Measurements from ENCODE around the gene WDR53. TPM values are rescaled to one million over a fixed set of nuclear protein-coding genes. Genes with fewer than 3 reads are reported as not detected.

The WDR53 gene
- total RNA-seq, 1 experiment from 2014 or later, result 14.8 TPM

GRCh38 chr3:196525141-196525540 is 43.2 kb downstream of the WDR53 start:
- Histone ChIP-seq H3K4me3 (replicated peaks in 1 of 2; ENCODE audit: low read depth in 1 of 2, low read length in 2 of 2) (no peak overlapping the region), H2AFZ (ENCODE audit: low read depth, low read length, poor library complexity, severe bottlenecking) (no peak overlapping the region), H3K27ac (ENCODE audit: low read depth, low read length) (no peak overlapping the region), H3K9me2 (ENCODE audit: insufficient read depth) (no peaks in the 10 kb centered on the region), H3K9ac (ENCODE audit: low read length) (no peak overlapping the region), H3K9me3 (ENCODE audit: control insufficient read depth in 1 of 2, insufficient read depth in 1 of 2, low read depth in 1 of 2, low read length in 2 of 2) (no peaks in the 10 kb centered on the region), H3K36me3 (ENCODE audit: control insufficient read depth in 1 of 2, insufficient read depth in 2 of 2, low read length in 2 of 2) (no peaks in the 10 kb centered on the region), H3K4me2 (ENCODE audit: low read length) (no peak overlapping the region), H3K27me3 (ENCODE audit: insufficient read depth, low read length) (no peaks in the 10 kb centered on the region), H3K79me2 (ENCODE audit: insufficient read depth, low read length) (no peaks in the 10 kb centered on the region), H4K20me1 (ENCODE audit: insufficient read depth) (no peaks in the 10 kb centered on the region), H3K4me1 (ENCODE audit: control insufficient read depth in 1 of 2, insufficient read depth in 2 of 2, low read length in 2 of 2) (peaks cover 0 to 21% of the 10 kb centered on the region in 2 experiments; a peak in 2 of 4 replicates)
- ChIA-PET CTCF (interaction anchor here (1.6 kb wide), 1 partner anchor 160 kb away, joined by 8 read pairs; no protein-coding TSS in a partner anchor), RAD21 (ENCODE audit: low non-redundant PET in 1 of 2, low total read pairs in 2 of 2, uncharacterized antibody in 2 of 2, unreplicated experiment in 2 of 2) (no interaction called here), POLR2A (no interaction called here)
- TF ChIP-seq, protein P1, sequence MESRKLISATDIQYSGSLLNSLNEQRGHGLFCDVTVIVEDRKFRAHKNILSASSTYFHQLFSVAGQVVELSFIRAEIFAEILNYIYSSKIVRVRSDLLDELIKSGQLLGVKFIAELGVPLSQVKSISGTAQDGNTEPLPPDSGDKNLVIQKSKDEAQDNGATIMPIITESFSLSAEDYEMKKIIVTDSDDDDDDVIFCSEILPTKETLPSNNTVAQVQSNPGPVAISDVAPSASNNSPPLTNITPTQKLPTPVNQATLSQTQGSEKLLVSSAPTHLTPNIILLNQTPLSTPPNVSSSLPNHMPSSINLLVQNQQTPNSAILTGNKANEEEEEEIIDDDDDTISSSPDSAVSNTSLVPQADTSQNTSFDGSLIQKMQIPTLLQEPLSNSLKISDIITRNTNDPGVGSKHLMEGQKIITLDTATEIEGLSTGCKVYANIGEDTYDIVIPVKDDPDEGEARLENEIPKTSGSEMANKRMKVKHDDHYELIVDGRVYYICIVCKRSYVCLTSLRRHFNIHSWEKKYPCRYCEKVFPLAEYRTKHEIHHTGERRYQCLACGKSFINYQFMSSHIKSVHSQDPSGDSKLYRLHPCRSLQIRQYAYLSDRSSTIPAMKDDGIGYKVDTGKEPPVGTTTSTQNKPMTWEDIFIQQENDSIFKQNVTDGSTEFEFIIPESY (IDR thresholded peaks at IDR 0.05; ENCODE audit: extremely low read depth, insufficient replicate concordance, low read length), result no peak
- TF ChIP-seq ATF3 (IDR thresholded peaks at IDR 0.05) (no peak), YY1 (IDR thresholded peaks at IDR 0.05; ENCODE audit: extremely low read depth, insufficient replicate concordance, low read depth, low read length) (no peak), CBX3 (IDR thresholded peaks at IDR 0.05; ENCODE audit: low read depth) (no peak), EZH2 (IDR thresholded peaks at IDR 0.05) (no peak), ELF1 (IDR thresholded peaks at IDR 0.05; ENCODE audit: borderline replicate concordance, low read depth) (no peak), EZH2phosphoT487 (IDR thresholded peaks at IDR 0.05; ENCODE audit: borderline replicate concordance) (no peak), TCF7L2 (IDR thresholded peaks at IDR 0.05; ENCODE audit: borderline replicate concordance, extremely low read depth, insufficient read depth, insufficient read length) (no peak), EGR1 (IDR thresholded peaks at IDR 0.05; ENCODE audit: low read depth) (no peak), SIN3A (IDR thresholded peaks at IDR 0.05; ENCODE audit: low read depth) (no peak), REST (IDR thresholded peaks at IDR 0.05; ENCODE audit: low read depth) (no peak), ZNF274 (IDR thresholded peaks at IDR 0.05; ENCODE audit: low read depth, low read length) (no peak)
- TF ChIP-seq, protein P2, sequence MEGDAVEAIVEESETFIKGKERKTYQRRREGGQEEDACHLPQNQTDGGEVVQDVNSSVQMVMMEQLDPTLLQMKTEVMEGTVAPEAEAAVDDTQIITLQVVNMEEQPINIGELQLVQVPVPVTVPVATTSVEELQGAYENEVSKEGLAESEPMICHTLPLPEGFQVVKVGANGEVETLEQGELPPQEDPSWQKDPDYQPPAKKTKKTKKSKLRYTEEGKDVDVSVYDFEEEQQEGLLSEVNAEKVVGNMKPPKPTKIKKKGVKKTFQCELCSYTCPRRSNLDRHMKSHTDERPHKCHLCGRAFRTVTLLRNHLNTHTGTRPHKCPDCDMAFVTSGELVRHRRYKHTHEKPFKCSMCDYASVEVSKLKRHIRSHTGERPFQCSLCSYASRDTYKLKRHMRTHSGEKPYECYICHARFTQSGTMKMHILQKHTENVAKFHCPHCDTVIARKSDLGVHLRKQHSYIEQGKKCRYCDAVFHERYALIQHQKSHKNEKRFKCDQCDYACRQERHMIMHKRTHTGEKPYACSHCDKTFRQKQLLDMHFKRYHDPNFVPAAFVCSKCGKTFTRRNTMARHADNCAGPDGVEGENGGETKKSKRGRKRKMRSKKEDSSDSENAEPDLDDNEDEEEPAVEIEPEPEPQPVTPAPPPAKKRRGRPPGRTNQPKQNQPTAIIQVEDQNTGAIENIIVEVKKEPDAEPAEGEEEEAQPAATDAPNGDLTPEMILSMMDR (IDR thresholded peaks at IDR 0.05 in 2 of 3, conservative IDR thresholded peaks at IDR 0.05 in 1 of 3; ENCODE audit: borderline replicate concordance in 1 of 3, insufficient read depth in 1 of 3, low read depth in 2 of 3, low read length in 2 of 3), result no peak
- intact Hi-C loops (cut with micrococcal nuclease), result loop anchor here (5.0 to 10.0 kb wide), 2 partner anchors 442 to 660 kb away; partner anchors contain the start of gene PIGZ
- no TSS peak for BruUV-seq (replicated peaks)
- DNase-seq (ENCODE audit: low read depth, low spot score), result no peak
- ATAC-seq, result no peak
